Measurements from ENCODE around the gene UBE2C. TPM values are rescaled to one million over a fixed set of nuclear protein-coding genes. Genes with fewer than 3 reads are reported as not detected.

UBE2C gene
- total RNA-seq, 1 experiment from 2014 or later, result 205 TPM

DNA sequence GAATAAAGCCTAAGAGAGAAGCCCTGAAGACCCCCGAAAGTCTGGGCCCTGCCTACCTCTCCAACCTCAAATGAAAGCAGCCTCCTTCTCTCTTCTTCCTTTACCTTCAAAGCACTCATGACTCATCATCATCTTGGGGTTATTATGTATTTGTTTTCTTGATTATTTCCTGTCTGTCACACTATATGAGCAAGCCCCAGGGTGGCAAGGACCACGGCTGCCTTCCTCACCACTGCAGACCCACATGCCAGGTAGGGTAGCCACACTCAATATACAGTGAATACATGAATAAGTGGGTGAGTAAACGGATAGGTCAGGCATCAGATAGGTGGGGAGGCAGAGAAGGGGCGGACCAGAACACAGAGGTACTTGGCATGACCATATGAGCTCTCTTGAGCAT lies 29.6 kb upstream of the UBE2C start:
- CTCF ChIA-PET, result interaction anchor here (1.4 kb wide), 1 partner anchor 16 kb away, joined by 4 read pairs; no protein-coding TSS in a partner anchor
- POLR2A ChIA-PET, result no interaction called here
- Histone ChIP-seq H3K4me1 (ENCODE audit: control insufficient read depth in 1 of 2, insufficient read depth in 2 of 2, low read length in 2 of 2) (peaks cover 61 to 70% of the 10 kb centered on the region in 2 experiments), H3K4me3 (replicated peaks in 1 of 2; ENCODE audit: low read depth in 1 of 2, low read length in 2 of 2) (peak overlapping the region in 1 of 2 experiments; percentile 25; a peak in 2 of 4 replicates), H3K4me2 (ENCODE audit: low read length) (peak overlapping the region; percentile 64), H3K9me3 (ENCODE audit: control insufficient read depth in 1 of 2, insufficient read depth in 1 of 2, low read depth in 1 of 2, low read length in 2 of 2) (no peaks in the 10 kb centered on the region), H3K36me3 (ENCODE audit: control insufficient read depth in 1 of 2, insufficient read depth in 2 of 2, low read length in 2 of 2) (no peaks in the 10 kb centered on the region), H3K79me2 (ENCODE audit: insufficient read depth, low read length) (no peaks in the 10 kb centered on the region), H2AFZ (ENCODE audit: low read depth, low read length, poor library complexity, severe bottlenecking) (no peak overlapping the region), H3K9me2 (ENCODE audit: insufficient read depth) (no peaks in the 10 kb centered on the region), H3K9ac (ENCODE audit: low read length) (no peak overlapping the region), H4K20me1 (ENCODE audit: insufficient read depth) (no peaks in the 10 kb centered on the region), H3K27ac (ENCODE audit: low read depth, low read length) (peak overlapping the region; percentile 90; the same call in 1 of the 2 replicates), H3K27me3 (ENCODE audit: insufficient read depth, low read length) (no peaks in the 10 kb centered on the region)
- intact Hi-C loops (cut with micrococcal nuclease), result no loop called here
- no TSS peak for BruUV-seq (replicated peaks)
- DNase-seq (ENCODE audit: low read depth, low spot score) (peak; percentile 39), ATAC-seq (peak; percentile 2; the same call in 1 of the 2 replicates)
- RAD21 ChIA-PET (ENCODE audit: low non-redundant PET in 1 of 2, low total read pairs in 2 of 2, uncharacterized antibody in 2 of 2, unreplicated experiment in 2 of 2), result interaction anchor here in 1 of 2 experiments (1.0 kb wide), 1 partner anchor 11 kb away, joined by 3 read pairs; no protein-coding TSS in a partner anchor
- TF ChIP-seq EGR1 (IDR thresholded peaks at IDR 0.05; ENCODE audit: low read depth) (no peak), SRF (IDR thresholded peaks at IDR 0.05; ENCODE audit: low read depth) (no peak), CBX3 (IDR thresholded peaks at IDR 0.05; ENCODE audit: low read depth) (no peak), JUND (IDR thresholded peaks at IDR 0.05) (peak; percentile 76), POLR2AphosphoS5 (IDR thresholded peaks at IDR 0.05; ENCODE audit: low read depth, low read length) (no peak; the same call in 1 of the 2 replicates), ELF1 (IDR thresholded peaks at IDR 0.05; ENCODE audit: borderline replicate concordance, low read depth) (no peak), TCF7L2 (IDR thresholded peaks at IDR 0.05; ENCODE audit: borderline replicate concordance, extremely low read depth, insufficient read depth, insufficient read length) (peak; percentile 48), POLR2A (IDR thresholded peaks at IDR 0.05; ENCODE audit: borderline replicate concordance, extremely low read depth, insufficient read depth, insufficient read length) (no peak), SP1 (IDR thresholded peaks at IDR 0.05; ENCODE audit: low read depth) (peak; percentile 84), ZNF274 (IDR thresholded peaks at IDR 0.05; ENCODE audit: low read depth, low read length) (no peak), FOSL1 (IDR thresholded peaks at IDR 0.05; ENCODE audit: low read depth) (peak; percentile 67), EZH2phosphoT487 (IDR thresholded peaks at IDR 0.05; ENCODE audit: borderline replicate concordance) (no peak), CEBPB (IDR thresholded peaks at IDR 0.05; ENCODE audit: low read depth) (no peak), SIN3A (IDR thresholded peaks at IDR 0.05; ENCODE audit: low read depth) (no peak), ZFX (IDR thresholded peaks at IDR 0.05) (no peak), RAD21 (IDR thresholded peaks at IDR 0.05; ENCODE audit: low read depth) (no peak)
- TF ChIP-seq, protein P1, sequence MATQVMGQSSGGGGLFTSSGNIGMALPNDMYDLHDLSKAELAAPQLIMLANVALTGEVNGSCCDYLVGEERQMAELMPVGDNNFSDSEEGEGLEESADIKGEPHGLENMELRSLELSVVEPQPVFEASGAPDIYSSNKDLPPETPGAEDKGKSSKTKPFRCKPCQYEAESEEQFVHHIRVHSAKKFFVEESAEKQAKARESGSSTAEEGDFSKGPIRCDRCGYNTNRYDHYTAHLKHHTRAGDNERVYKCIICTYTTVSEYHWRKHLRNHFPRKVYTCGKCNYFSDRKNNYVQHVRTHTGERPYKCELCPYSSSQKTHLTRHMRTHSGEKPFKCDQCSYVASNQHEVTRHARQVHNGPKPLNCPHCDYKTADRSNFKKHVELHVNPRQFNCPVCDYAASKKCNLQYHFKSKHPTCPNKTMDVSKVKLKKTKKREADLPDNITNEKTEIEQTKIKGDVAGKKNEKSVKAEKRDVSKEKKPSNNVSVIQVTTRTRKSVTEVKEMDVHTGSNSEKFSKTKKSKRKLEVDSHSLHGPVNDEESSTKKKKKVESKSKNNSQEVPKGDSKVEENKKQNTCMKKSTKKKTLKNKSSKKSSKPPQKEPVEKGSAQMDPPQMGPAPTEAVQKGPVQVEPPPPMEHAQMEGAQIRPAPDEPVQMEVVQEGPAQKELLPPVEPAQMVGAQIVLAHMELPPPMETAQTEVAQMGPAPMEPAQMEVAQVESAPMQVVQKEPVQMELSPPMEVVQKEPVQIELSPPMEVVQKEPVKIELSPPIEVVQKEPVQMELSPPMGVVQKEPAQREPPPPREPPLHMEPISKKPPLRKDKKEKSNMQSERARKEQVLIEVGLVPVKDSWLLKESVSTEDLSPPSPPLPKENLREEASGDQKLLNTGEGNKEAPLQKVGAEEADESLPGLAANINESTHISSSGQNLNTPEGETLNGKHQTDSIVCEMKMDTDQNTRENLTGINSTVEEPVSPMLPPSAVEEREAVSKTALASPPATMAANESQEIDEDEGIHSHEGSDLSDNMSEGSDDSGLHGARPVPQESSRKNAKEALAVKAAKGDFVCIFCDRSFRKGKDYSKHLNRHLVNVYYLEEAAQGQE (IDR thresholded peaks at IDR 0.05; ENCODE audit: low read depth), result no peak
- TF ChIP-seq, protein P2, sequence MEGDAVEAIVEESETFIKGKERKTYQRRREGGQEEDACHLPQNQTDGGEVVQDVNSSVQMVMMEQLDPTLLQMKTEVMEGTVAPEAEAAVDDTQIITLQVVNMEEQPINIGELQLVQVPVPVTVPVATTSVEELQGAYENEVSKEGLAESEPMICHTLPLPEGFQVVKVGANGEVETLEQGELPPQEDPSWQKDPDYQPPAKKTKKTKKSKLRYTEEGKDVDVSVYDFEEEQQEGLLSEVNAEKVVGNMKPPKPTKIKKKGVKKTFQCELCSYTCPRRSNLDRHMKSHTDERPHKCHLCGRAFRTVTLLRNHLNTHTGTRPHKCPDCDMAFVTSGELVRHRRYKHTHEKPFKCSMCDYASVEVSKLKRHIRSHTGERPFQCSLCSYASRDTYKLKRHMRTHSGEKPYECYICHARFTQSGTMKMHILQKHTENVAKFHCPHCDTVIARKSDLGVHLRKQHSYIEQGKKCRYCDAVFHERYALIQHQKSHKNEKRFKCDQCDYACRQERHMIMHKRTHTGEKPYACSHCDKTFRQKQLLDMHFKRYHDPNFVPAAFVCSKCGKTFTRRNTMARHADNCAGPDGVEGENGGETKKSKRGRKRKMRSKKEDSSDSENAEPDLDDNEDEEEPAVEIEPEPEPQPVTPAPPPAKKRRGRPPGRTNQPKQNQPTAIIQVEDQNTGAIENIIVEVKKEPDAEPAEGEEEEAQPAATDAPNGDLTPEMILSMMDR (IDR thresholded peaks at IDR 0.05 in 2 of 3, conservative IDR thresholded peaks at IDR 0.05 in 1 of 3; ENCODE audit: borderline replicate concordance in 1 of 3, insufficient read depth in 1 of 3, low read depth in 2 of 3, low read length in 2 of 3), result no peak
- TF ChIP-seq, protein P3, sequence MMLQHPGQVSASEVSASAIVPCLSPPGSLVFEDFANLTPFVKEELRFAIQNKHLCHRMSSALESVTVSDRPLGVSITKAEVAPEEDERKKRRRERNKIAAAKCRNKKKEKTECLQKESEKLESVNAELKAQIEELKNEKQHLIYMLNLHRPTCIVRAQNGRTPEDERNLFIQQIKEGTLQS (IDR thresholded peaks at IDR 0.05), result no peak
- TF ChIP-seq, protein P4, sequence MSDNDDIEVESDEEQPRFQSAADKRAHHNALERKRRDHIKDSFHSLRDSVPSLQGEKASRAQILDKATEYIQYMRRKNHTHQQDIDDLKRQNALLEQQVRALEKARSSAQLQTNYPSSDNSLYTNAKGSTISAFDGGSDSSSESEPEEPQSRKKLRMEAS (IDR thresholded peaks at IDR 0.05), result no peak; the same call in 1 of the 2 replicates
- TF ChIP-seq, protein P5, sequence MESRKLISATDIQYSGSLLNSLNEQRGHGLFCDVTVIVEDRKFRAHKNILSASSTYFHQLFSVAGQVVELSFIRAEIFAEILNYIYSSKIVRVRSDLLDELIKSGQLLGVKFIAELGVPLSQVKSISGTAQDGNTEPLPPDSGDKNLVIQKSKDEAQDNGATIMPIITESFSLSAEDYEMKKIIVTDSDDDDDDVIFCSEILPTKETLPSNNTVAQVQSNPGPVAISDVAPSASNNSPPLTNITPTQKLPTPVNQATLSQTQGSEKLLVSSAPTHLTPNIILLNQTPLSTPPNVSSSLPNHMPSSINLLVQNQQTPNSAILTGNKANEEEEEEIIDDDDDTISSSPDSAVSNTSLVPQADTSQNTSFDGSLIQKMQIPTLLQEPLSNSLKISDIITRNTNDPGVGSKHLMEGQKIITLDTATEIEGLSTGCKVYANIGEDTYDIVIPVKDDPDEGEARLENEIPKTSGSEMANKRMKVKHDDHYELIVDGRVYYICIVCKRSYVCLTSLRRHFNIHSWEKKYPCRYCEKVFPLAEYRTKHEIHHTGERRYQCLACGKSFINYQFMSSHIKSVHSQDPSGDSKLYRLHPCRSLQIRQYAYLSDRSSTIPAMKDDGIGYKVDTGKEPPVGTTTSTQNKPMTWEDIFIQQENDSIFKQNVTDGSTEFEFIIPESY (IDR thresholded peaks at IDR 0.05; ENCODE audit: extremely low read depth, insufficient replicate concordance, low read length), result no peak

Data from HCT116 (cell line).